Chondrocyte (in vitro differentiated cells): Measurements from ENCODE around the gene MARS2. TPM values are rescaled to one million over a fixed set of nuclear protein-coding genes. Genes with fewer than 3 reads are reported as not detected.
"Not testable (repeated sequence)": the region's sequence is repeated elsewhere in the genome, so short reads cannot be mapped to it uniquely, and the experiment has no call there.

Experiments
- DNase-seq: peaks from one replicate; pipeline ENCODE4 v3.0.0; 2021; ENCODE audit warnings: mixed read lengths, low spot score
- H3K27ac Mint-ChIP-seq: one replicate; pipeline ENCODE4 v1.8.0; 2021; ENCODE audit warnings: mild to moderate bottlenecking, moderate library complexity, mixed read lengths; ENCODE audit not compliant: unreplicated experiment
- H3K27me3 Mint-ChIP-seq: 2 replicates; pipeline ENCODE4 v1.8.0; 2021; ENCODE audit warnings: low read depth, mixed read lengths
- H3K36me3 Mint-ChIP-seq: 2 replicates; pipeline ENCODE4 v1.8.0; 2021; ENCODE audit warnings: low read depth, mixed read lengths
- H3K4me1 Mint-ChIP-seq: 2 replicates; pipeline ENCODE4 v1.8.0; 2021; ENCODE audit warnings: low read depth, mild to moderate bottlenecking, mixed read lengths
- H3K4me3 Mint-ChIP-seq: one replicate; pipeline ENCODE4 v1.8.0; 2021; ENCODE audit warnings: mild to moderate bottlenecking, moderate library complexity, mixed read lengths; ENCODE audit not compliant: unreplicated experiment
- H3K9me3 Mint-ChIP-seq: 2 replicates; pipeline ENCODE4 v1.8.0; 2021; ENCODE audit warnings: low read depth, mixed read lengths
- total RNA-seq: library from RNA; stranded (reverse); gene quantifications from 3 replicates; pipeline ENCODE4 v1.2.1, GENCODE V29; 2021
- TF ChIP-seq, protein P1 (sequence below): fragments of 200-600 bp; sonication (generic); IDR thresholded peaks from 2 replicates; pipeline ENCODE4 v1.5.0; 2021; ENCODE audit warnings: antibody characterized with exemption, mild to moderate bottlenecking, moderate library complexity

MARS2 gene
- total RNA-seq, 1 donor from 2014 or later: 3.1 TPM

GRCh38 chr2:197707316-197708213 lies 2.4 kb downstream of the MARS2 start:
- Mint-ChIP-seq H3K4me3 (peak overlapping the region; percentile 94), H3K27me3 (no peaks in the 10 kb centered on the region), H3K36me3 (peaks cover 1% of the 10 kb centered on the region), H3K9me3 (no peaks in the 10 kb centered on the region), H3K27ac (no peak overlapping the region), H3K4me1 (peaks cover 43% of the 10 kb centered on the region)
- DNase-seq: no peak
- TF ChIP-seq, protein P1, sequence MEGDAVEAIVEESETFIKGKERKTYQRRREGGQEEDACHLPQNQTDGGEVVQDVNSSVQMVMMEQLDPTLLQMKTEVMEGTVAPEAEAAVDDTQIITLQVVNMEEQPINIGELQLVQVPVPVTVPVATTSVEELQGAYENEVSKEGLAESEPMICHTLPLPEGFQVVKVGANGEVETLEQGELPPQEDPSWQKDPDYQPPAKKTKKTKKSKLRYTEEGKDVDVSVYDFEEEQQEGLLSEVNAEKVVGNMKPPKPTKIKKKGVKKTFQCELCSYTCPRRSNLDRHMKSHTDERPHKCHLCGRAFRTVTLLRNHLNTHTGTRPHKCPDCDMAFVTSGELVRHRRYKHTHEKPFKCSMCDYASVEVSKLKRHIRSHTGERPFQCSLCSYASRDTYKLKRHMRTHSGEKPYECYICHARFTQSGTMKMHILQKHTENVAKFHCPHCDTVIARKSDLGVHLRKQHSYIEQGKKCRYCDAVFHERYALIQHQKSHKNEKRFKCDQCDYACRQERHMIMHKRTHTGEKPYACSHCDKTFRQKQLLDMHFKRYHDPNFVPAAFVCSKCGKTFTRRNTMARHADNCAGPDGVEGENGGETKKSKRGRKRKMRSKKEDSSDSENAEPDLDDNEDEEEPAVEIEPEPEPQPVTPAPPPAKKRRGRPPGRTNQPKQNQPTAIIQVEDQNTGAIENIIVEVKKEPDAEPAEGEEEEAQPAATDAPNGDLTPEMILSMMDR: peak; percentile 87

GRCh38 chr2:197708331-197708730 lies 3.2 kb downstream of the MARS2 start:
- no peaks in the 10 kb centered on the region for H3K9me3 Mint-ChIP-seq
- no peak for DNase-seq
- H3K36me3 Mint-ChIP-seq: peaks cover 1% of the 10 kb centered on the region
- TF ChIP-seq, protein P1: no peak
- no peak overlapping the region for H3K27ac Mint-ChIP-seq
- no peak overlapping the region for H3K4me3 Mint-ChIP-seq
- H3K4me1 Mint-ChIP-seq: peaks cover 43% of the 10 kb centered on the region
- no peaks in the 10 kb centered on the region for H3K27me3 Mint-ChIP-seq

DNA sequence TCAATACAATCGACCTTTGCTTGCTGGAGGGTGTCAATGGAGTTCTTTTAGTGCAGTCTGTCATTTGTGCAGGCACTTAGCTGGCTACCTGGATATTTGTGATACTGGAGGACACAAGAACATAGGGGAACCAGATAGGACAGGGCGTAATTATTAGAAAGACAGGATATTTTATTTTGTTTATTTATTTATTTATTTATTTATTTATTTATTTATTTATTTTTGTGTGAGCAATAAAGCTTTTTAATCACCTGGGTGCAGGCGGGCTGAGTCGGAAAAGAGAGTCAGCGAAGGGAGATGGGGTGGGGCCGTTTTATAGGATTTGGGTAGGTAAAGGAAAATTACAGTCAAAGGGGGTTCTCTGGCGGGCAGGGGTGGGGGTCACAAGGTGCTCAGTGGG lies 4.0 kb downstream of the MARS2 start:
- H3K9me3 Mint-ChIP-seq, H3K36me3 Mint-ChIP-seq, H3K27ac Mint-ChIP-seq, H3K4me3 Mint-ChIP-seq, DNase-seq, H3K27me3 Mint-ChIP-seq: not testable (repeated sequence)
- peaks cover 43% of the 10 kb centered on the region for H3K4me1 Mint-ChIP-seq

- Mint-ChIP-seq H3K36me3 (peaks cover 1% of the 10 kb centered on the region), H3K4me3 (no peak overlapping the region)
Measured at GRCh38 chr2:197710424-197711042, 5.4 kb downstream of the MARS2 start.

DNA sequence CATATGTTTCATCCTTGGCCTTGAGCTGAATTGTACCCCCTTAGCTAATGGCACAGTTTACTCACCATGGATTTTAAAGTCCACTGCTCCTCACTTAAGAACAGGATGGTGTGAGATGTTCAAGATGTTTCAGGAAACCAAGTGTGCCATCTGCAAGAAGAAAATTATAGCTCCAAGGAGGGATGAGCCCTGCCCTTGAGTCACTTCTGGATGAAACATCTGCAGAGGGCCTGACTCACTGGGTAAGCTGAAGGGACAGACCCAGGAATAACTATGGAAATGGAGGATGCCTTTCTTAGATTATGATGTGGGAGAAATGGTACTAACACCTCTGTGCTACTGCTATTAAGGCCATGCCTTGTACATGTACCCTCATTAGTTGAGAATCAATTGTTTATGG lies 6.4 kb downstream of the MARS2 start:
- Mint-ChIP-seq H3K27me3 (no peaks in the 10 kb centered on the region), H3K9me3 (no peaks in the 10 kb centered on the region), H3K27ac (no peak overlapping the region), H3K4me3 (no peak overlapping the region), H3K4me1 (peaks cover 30% of the 10 kb centered on the region), H3K36me3 (peaks cover 1% of the 10 kb centered on the region)
- TF ChIP-seq, protein P1: no peak
- no peak for DNase-seq

More at GRCh38 chr2:197710424-197711042, 5.4 kb downstream of the MARS2 start:
- Mint-ChIP-seq H3K27ac (no peak overlapping the region), H3K27me3 (no peaks in the 10 kb centered on the region), H3K4me1 (peaks cover 38% of the 10 kb centered on the region), H3K9me3 (no peaks in the 10 kb centered on the region)
- TF ChIP-seq, protein P1: no peak
- DNase-seq: no peak
